HG02981 (cell line): Measurements from ENCODE around the gene GPR183.

ENCODE experiments used
- ATAC-seq: cut with Tn5 transposase; IDR thresholded peaks from one replicate; pipeline ENCODE4 v1.9.1; 2021; ENCODE audit warnings: mild to moderate bottlenecking, moderate library complexity; ENCODE audit not compliant: unreplicated experiment

Gene GPR183

DNA sequence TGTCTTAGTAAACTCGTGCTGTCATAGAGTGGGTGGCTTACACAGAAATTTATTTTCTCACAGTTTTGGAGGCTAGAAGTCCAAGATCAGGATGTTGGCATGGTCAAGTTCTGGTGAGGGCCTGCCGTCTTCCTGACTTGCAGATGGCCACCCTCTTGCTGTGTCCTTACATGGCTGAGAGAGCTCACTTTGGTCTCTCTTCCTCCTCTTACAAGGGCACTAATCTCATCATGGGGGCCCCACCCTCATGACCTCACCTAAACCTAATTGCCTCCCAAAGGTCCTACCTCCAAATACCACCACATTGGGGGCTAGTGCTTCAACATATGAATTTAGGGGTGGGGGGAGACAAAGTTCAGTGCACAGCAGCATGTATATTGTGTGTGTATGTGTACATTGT is 34.7 kb downstream of the GPR183 start:
- ATAC-seq: no peak

DNA sequence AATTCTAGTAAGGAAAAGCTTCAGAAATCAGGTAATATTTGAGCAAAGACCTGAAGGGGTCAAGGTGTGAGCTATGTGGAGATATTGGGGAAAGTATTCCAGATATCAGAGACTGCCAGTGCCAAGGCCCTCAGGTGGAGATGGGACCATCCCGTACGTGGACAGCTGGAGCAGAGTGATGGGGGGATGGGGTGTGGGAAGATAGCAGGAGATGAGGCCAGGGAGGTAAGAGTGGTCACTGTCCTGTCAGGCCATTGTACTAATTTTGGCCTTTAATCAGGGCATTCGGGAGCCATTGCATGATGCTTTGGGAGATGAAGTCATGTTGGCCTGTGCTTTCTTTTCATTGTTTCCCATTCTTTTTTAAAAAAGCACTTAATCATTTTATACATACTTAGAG is 36.0 kb downstream of the GPR183 start:
- no peak for ATAC-seq

DNA sequence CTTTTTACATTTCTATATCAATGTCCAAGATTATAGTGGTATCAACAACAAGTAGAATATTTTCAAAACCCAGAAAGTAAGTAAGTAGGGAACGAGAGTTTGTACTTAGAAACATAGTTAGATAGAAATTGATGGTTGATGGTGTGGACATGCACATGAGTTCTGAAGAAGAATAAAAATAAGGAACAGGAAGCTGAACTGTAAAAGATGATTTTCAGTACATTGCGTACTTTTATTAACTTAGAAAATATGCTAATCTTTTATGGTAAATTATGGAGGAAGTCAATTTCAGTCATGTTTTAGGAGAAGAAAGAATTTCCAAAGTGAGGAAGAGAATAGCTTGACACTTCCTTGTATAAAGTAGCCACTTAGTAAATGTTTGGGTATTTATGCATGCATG is 36.7 kb downstream of the GPR183 start:
- no peak for ATAC-seq

DNA sequence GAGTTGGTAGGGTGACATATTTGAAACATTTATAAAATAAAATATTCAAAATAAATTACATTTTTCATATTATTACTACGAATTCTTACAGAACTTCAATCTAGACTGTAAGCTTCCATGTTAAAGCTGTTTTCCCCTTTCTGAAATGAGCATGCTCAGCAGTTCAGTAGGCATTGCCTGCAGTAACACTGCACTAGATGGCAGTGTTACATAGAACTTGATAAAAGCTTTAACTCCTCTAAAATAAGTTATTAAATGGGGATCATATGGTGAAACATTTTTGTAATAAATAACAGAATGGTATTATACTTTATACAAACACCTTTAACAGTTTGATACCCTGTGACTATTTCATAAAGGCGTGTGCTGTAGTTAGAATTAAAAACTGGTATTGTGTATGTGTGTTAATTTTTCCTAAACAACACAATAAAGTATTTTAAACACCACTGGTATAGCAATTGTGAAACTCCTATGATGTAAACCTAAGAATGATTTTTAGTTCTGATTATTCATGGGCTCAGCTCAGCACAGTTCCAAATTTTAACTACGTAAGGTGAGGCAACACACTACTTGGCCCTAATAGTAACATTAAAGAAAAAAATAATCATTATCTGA is 37.5 kb downstream of the GPR183 start:
- peak; percentile 62 for ATAC-seq

DNA sequence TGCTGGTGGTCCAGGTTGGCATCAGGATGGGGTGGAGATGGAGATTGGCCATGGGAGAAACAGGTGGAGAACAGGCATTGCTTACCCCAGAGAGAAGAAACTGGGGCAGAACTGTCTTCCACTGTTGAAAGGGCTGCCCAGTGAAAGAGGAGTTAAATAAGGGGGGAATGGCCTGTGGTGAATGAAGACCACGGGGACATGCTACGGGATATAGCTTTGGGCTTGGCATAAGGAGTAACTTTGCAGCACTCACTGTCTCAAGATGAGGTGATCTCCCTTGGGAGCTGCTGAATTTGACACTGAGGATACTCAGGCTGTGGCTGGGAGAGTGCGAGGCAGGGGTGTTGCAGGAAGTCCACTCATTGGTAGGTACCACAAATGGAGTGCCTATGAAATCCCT is 38.4 kb downstream of the GPR183 start:
- ATAC-seq: no peak

DNA sequence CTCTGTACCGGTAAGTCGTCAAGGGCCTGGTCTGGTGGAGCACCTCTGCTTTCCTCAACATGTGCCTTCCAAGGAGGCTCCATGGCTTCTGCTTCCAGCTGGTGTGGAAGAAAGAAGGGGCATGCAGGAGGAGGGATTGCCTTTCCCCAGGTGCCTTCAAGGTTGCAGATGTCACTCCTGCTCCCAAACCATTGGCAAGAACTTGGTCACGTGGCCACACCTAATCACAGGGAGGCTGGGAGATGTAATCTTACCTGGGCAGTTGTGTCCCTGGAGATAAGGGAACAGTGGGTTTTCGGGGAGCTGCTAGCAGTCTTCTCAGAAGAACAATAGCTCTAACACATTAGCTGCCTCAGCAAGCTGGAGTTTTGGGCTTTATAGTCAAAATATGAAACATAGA is 39.3 kb downstream of the GPR183 start:
- ATAC-seq: no peak

DNA sequence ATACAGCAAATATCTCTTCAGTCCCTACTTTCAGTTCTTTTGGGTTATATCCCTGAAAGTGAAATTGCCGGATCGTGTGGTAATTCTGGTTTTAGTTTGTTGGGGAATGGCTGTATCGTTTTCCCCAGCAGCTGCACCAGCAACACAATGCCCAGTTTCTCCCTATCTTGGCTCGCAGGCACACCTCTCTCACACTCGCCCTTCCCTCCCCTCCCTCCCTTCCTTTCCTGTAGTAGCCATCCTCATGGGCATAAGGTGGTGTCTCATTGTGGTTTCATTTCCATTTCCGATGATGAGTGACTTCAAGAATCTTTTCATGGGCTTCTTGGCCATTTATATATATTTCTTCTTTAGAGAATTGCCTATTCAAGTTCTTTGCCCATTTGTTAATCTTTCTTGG is 40.4 kb downstream of the GPR183 start:
- no peak for ATAC-seq

DNA sequence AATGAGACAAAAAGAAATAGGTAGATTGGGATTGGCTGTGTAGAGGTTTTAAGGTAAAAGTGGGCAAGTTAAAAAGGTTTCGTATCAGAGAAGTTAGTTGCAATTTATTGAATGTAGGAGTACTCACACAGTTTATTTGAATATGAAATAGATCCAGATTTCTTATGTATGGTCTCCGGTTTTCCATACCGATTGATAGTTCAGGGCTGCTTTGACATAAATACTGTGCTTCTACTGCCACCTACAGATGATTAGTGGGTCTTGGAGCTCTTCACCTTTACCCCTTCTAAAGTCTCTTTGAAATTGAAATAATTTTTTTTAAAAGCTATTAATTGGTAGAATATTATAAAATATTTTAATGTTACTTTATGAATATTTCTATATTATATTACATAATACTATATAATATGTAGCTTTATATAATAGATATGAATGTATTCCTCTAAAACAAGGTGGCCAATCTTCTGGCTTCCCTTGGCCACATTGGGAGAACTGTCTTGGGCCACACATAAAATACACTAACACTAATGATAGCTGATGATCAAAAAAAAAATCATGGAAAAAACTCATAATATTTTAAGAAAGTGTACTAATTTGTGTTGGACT is 41.3 kb downstream of the GPR183 start:
- no peak for ATAC-seq

DNA sequence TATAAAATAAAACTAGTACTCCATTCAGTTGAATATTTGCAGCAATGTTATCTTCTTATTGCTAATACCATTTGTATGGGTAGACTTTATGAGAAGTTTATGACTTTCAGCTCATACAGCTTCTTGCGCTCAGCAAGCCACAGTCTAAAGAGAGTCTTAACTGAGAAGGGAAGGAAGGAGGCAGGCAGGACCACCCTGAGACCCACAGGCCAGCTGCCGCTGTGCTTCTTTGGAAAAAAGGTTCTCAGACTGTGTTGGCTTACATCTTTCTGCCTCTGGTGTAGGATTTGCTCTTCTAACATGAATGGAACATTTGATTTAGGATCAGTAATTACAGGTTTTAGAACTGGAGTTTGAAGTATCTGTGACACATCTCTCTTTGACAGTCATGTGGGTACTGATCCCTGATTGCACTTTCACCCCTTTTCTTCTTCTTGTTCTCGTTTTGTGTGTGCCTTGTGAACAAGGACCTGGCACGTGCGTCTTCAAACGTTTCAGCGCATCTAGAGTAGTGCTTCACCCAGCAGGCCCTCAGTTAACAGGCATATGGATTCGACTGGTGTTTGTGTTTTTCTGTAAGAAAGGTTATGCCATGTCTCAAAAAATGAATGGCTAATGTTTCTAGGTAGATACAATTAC is 41.9 kb downstream of the GPR183 start:
- no peak for ATAC-seq

DNA sequence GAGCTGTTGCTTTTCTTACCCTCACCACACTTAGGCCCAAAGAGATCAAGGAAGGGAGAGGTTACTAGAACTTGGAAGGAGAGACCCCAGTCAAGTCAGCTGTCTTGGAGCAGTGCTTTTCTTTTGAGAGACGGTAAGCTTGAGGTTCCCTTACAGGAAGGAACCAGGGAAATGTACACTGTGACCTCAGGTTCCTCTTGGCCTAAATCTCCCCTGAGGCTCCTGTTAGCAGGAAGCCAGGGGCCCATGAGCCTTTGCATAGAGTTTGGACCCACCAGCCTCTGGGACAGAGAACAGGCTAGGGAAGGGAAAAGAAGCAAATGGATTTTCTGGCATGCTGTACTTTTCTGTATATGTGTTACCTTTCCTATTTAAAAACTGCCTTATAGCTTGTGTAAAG is 43.1 kb downstream of the GPR183 start:
- ATAC-seq: no peak

DNA sequence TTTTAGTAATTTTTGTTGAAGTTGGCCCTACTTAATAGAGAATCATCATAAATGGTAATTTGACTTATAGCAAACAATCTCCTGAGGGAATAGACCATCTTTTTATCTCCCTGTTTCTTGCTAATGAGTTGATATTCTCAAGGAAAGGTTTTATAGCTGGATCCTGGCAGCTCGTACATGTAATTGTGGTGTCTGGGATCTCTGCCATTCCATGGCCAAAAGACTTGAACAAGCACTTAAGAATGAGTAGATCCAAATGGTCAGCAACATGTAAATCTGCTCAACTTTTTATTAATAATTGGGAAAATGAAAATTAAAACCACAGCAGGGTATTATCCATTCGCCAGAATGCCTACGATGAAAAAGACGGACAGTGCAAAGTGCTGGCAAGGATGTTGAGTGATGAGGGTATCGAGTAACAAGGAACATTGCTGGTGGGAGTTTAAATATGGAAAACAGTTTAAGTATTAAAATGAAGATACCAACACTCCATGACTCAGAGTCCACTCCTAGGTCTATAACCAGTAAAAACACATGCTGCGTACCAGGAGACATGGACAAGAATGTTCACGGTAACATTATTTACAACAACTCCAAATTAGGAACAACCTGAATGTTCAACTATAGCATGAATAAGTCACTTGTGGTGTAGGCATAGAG is 43.9 kb downstream of the GPR183 start:
- no peak for ATAC-seq

DNA sequence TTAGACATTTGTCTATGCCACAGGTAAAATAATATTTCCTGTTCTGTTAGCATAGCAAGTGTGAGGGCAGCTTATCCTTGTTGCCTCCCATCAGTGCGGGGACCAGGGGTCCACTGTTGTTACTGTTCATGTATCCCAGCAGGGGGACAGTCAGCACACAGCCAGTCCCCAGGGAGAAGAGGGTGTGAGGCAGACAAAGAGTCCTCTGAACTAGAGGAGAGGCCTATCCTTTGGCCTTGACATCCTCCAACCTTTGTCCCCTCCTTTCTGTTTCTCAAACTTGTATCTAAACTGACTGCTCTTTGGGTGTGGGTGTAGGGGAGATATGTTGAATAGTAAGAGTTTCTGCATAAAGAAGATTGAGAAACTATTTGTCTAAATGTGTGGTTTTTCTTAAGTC is 46.1 kb downstream of the GPR183 start:
- no peak for ATAC-seq

DNA sequence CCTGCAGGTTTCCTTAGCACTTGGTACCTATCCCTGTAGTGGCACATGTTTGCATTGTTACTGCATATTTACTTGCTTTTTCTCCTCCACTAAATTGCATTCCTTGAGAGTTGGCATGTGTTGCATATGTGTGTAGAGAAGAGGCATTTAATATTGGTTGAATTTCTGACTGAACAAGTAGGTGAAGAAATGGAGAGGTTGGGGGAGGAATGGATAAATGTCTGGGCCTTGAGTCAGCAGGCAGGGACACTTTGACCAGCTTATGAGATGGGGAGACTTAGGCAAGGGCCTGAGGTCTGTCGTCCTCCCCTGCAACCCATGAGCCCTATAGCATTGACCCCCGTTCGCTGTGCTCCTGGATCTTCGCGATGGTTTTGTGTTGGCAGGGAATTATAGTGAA is 47.0 kb downstream of the GPR183 start:
- ATAC-seq: no peak

DNA sequence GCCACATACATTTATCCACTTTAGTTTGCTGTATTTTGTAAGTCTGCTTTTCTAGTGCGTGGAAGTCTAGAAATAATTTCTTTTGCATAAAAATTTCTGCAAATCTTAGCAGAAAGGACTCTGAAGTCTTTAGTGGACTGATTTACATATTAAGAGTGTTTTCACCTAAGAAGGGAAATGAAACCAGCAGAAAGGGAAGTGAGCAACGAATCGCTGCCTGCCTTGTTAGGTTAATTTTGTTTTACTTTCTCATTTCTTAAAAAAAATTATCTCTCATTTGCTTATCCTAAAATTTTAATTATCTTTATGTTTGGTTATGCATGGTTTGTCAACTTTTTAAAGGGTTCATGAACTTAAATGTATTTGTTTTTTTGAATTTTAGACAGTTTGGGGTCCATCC is 48.3 kb downstream of the GPR183 start:
- ATAC-seq: peak; percentile 68

DNA sequence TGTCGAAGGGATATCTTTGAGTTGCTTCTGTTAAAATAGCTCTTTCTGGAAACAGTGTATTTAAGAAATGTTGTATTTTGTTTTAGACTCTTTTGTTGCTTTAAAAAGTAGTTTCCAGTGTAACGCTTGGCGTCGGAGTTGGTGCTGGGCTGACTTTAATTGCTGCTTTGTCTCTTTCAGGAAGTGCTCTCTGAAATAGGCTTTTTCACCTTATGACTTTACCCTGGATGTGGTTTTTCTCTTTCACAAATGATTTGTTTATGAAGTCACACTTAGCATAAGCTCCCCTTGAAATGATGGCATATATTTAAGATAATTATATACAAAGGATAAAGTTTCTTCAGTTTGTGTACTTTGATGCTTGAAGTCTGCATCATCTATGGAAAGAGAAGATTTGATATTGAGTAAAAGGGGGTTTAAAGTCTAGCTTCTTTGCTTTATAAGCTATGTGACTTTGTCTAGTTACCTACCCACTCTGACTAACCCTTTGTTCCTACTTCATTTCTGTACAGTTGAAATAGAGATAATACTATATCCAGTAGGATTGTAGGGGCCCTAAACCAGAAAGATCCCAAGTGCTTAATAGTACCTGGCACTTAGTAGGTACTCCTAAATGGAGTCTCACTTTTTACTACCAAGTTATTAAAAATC is 48.9 kb downstream of the GPR183 start, which contains the start of gene GPR18:
GPR18 (minus strand) TSS at position 170 of the 651 bp plus-strand sequence. CDS start 2,507 bp downstream, outside the sequence.
- ATAC-seq: peak; percentile 92

DNA sequence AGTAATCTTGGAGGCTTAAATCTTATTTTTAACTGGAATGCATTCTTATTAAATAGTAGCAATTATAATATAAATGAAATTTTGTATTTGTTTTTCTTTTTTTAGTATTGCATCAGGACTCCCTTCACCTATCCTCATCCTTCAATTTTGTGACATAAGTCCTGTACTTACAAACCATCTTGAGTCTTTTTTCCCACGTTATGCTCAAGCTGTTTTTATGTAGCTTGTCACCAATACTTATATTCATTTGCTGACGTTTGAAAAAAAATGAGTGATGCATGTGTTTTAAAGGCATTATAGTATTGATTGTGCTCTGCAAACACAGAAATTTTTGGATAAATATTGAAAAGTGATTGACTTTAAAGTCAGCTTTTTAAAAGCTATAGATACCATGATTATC is 49.9 kb downstream of the GPR183 start:
- ATAC-seq: no peak

DNA sequence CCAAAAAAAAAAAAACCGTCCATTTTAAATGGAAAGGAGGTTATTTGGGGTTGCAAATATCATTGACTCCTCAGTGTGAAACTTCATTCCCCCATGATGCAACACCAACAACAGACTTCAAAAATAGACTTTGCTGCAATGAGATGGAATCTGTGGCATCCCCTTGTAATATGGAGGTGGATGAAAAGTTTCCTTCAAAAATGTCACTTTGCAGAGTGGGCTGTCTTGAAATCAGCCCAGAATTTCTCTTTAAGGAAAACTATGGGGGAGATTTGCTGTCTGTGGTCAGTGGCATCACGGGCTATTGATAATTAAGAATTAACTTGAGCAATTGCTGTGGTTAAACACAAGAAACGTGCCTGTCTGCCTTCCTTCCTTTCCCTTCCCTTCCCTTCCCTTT is 50.5 kb downstream of the GPR183 start:
- no peak for ATAC-seq

DNA sequence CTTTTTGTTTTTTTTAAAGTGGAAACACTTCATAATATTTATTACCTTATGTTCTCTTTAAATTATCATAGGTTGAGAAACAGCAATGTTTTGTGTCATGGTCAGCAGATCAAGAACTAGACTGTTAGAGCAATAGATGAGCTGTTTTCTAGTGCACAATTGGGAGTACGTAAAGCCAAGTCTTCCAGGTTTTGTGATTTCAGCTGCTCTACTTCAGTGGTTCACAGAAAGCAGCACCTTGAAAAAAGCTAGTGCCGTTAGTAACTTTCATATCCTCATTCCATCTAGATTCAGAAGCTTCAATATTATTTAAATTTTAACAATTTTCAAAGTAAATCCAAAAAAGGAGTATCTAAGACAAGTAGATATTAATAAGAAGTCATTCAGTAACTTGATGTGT is 50.9 kb downstream of the GPR183 start:
- ATAC-seq: no peak

DNA sequence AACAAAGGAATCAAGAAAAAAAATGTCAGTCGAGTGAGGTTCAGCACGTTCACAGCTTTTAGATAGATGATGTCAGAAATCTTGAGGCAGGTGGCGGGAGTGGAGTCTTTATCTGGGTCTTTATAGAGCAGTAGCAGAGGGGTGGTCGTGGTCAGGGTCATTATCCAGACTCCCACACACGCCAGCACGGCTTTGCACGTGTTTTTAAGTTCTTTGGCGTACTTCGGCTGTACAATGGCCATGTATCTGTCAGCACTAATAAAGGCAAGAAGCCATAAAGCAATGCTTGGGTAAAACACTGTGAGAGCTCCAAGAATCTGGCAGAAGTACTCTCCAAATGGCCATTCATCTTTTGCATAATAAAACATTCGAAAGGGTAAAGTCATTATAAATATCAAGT is 51.9 kb downstream of the GPR183 start:
- ATAC-seq: no peak

DNA sequence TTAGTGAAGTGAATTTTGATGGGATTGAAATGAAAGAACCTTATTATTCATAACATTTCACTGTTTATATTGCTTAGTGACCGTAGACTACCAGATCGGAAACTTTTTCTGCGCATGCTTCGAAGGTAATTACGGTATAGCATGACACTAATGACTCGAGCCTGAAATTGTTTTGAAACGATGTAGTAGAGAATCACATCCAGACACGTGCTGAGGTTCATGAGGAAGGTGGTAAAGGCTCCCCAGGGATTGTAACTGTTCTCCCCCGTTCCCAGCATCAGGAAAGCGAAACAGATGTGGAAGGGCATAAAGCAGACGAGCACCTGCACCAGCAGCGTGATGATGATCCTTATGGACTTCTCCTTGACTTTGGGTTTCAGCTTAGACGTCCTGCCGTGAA is 52.4 kb downstream of the GPR183 start:
- ATAC-seq: no peak

DNA sequence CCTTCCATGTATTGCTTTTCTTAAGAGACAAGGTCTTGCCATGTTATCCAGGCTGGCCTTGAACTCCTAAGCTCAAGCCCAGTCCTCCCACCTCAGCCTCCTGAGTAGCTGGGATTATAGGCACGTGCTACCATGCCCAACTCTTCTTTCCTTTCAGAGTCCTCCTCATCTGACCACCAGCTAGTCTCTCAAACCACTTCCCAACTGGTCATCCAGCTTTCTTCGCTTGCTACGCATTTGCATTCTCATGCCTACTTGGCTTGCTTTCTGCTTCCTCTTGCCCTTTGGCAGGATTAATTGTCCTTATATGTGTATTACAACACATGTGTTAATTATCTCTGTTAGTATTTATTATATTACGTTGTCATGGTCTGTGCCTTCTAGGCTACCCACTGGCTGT is 55.3 kb downstream of the GPR183 start:
- ATAC-seq: no peak
